ENCODE data around the gene CARD6. TPM values are rescaled to one million over a fixed set of nuclear protein-coding genes. Genes with fewer than 3 reads are reported as not detected.
A peak's percentile ranks its signal among the peaks of the same experiment; 100 is the strongest.

CARD6 gene
- total and polyA plus RNA-seq, 7 donors: 1.1 to 4.1 (median 3.0) TPM

- TF ChIP-seq CTCF (IDR thresholded peaks at IDR 0.05): peak; percentile 78
- Histone ChIP-seq H3K4me1 (peaks cover 9% of the 10 kb centered on the region), H3K9me3 (no peaks in the 10 kb centered on the region), H3K27me3 (ENCODE audit: insufficient read depth in 3 of 3, low read length in 2 of 3) (no peaks in the 10 kb centered on the region), H3K36me3 (ENCODE audit: insufficient read depth in 1 of 2, low read depth in 1 of 2) (no peaks in the 10 kb centered on the region), H3K4me3 (no peak overlapping the region), H3K27ac (no peak overlapping the region)
- intact Hi-C loops (cut with DNase I): loop anchor here in 1 of 2 donors (10.0 kb wide), 1 partner anchor 940 kb away; no protein-coding TSS in a partner anchor
- DNase-seq: peak in 1 of 2 donors; percentile 38
- WGBS, 3 donors: 10 to 23% (median 13%) methylated on average over 7 of the region's 7 CpGs
- peak; percentile 51 to 86 (median 78) for ATAC-seq
These were observed 63.2 kb downstream of the CARD6 start for GRCh38 chr5:40904205-40904993.

GRCh38 chr5:40904994-40905306 lies 63.8 kb downstream of the CARD6 start:
- ATAC-seq: no peak
- Histone ChIP-seq H3K27ac (no peak overlapping the region), H3K9me3 (no peaks in the 10 kb centered on the region), H3K4me3 (no peak overlapping the region), H3K36me3 (ENCODE audit: insufficient read depth in 1 of 2, low read depth in 1 of 2) (no peaks in the 10 kb centered on the region), H3K27me3 (ENCODE audit: insufficient read depth in 3 of 3, low read length in 2 of 3) (no peaks in the 10 kb centered on the region), H3K4me1 (peaks cover 9% of the 10 kb centered on the region)
- no peak for TF ChIP-seq CTCF (IDR thresholded peaks at IDR 0.05)
- no peak for DNase-seq
- intact Hi-C loops (cut with DNase I): loop anchor here in 1 of 2 donors (10.0 kb wide), 1 partner anchor 940 kb away; no protein-coding TSS in a partner anchor
- WGBS, 3 donors: 33 to 45% (median 35%) methylated on average over 2 of the region's 2 CpGs

GRCh38 chr5:40906351-40906751 lies 65.2 kb downstream of the CARD6 start:
- no peak overlapping the region for H3K27ac ChIP-seq
- 72 to 85% (median 76%) methylated on average over 1 of the region's 1 CpG for WGBS, 3 donors
- no peak for TF ChIP-seq CTCF (IDR thresholded peaks at IDR 0.05)
- no peaks in the 10 kb centered on the region for H3K9me3 ChIP-seq
- no peak for DNase-seq
- no peak overlapping the region for H3K4me3 ChIP-seq
- no peak for ATAC-seq
- peaks cover 9% of the 10 kb centered on the region for H3K4me1 ChIP-seq
- intact Hi-C loops (cut with DNase I): loop anchor here in 1 of 2 donors (10.0 kb wide), 1 partner anchor 938 kb away; no protein-coding TSS in a partner anchor
- no peaks in the 10 kb centered on the region for H3K36me3 ChIP-seq (ENCODE audit: insufficient read depth in 1 of 2, low read depth in 1 of 2)
- no peaks in the 10 kb centered on the region for H3K27me3 ChIP-seq (ENCODE audit: insufficient read depth in 3 of 3, low read length in 2 of 3)

- WGBS, 3 donors: 11 to 16% (median 16%) methylated on average over 3 of the region's 3 CpGs
- DNase-seq (no peak), ATAC-seq (no peak)
- H3K9me3 ChIP-seq: no peaks in the 10 kb centered on the region
- H3K27me3 ChIP-seq (ENCODE audit: insufficient read depth in 3 of 3, low read length in 2 of 3): no peaks in the 10 kb centered on the region
- no peak for TF ChIP-seq CTCF (IDR thresholded peaks at IDR 0.05)
- no peak within 1 kb of the TSS for H3K27ac ChIP-seq
- no peaks in the 10 kb centered on the region for H3K36me3 ChIP-seq (ENCODE audit: insufficient read depth in 1 of 2, low read depth in 1 of 2)
- no peak within 1 kb of the TSS for H3K4me3 ChIP-seq
- peaks cover 4% of the 10 kb centered on the region for H3K4me1 ChIP-seq
- intact Hi-C loops (cut with DNase I): loop anchor here in 1 of 2 donors (10.0 kb wide), 1 partner anchor 936 kb away; no protein-coding TSS in a partner anchor
These were observed 68.1 kb downstream of the CARD6 start, which contains the start of gene C7 for GRCh38 chr5:40909264-40909663. Gene C7, plus strand, starts transcription at chr5:40909497. Its CDS starts 114 bp downstream, at chr5:40909611.
